A549 (cell line): ENCODE data around the gene ZNF786. TPM values are rescaled to one million over a fixed set of nuclear protein-coding genes. Genes with fewer than 3 reads are reported as not detected.
"Not testable (repeated sequence)": the region's sequence is repeated elsewhere in the genome, so short reads cannot be mapped to it uniquely, and the experiment has no call there.

ENCODE experiments used
- ATAC-seq, 2 experiments: fragments of 200-7000 bp in 1 of 2; fragments of >200 bp in 1 of 2; cut with Nextera tagmentation in 1 of 2; cut with Tn5 transposase in 1 of 2; 3 replicates each; pipeline versions ENCODE4 v1.8.0 to v1.9.1; 2018 to 2020; ENCODE audit warnings: mild to moderate bottlenecking in 1 of 2, moderate library complexity in 1 of 2
- CTCF ChIA-PET: fragments of 300-600 bp; sonication (Branson Sonifier 250); formaldehyde crosslinking; extraction: SDS; loops from one replicate; lab custom pipeline; 2021; ENCODE audit warnings: antibody characterized with exemption, inconsistent platforms; lab: Yijun Ruan, JAX
- POLR2A ChIA-PET: fragments of 350-600 bp; formaldehyde crosslinking; extraction: SDS; loops from one replicate; lab custom pipeline; 2021; ENCODE audit warnings: antibody characterized with exemption, inconsistent platforms; lab: Yijun Ruan, JAX
- DNase-seq, 2 experiments: peaks; one replicate each; pipeline versions ENCODE4 v3.0.0 to v3.0.0-alpha.2; 2011 to 2016; ENCODE audit warnings: low read depth in 1 of 2, low spot score in 1 of 2
- FAIRE-seq: peaks from 2 replicates; lab custom pipeline; 2011; peaks lifted over from hg19 to GRCh38; lab: Jason Lieb, UNC
- H3K27ac ChIP-seq, 2 experiments: fragments of >200 bp; sonication (Bioruptor Twin); formaldehyde crosslinking; 3 replicates each; pipeline ENCODE4 v1.5.1; 2016 to 2017
- H3K4me1 ChIP-seq: fragments of >200 bp; sonication (Bioruptor Twin); formaldehyde crosslinking; 3 replicates; pipeline ENCODE4 v1.6.1; 2016
- H3K4me2 ChIP-seq: fragments of >200 bp; sonication (Bioruptor Twin); formaldehyde crosslinking; 3 replicates; pipeline ENCODE4 v1.6.1; 2016
- H3K4me3 ChIP-seq: fragments of >200 bp; sonication (Bioruptor Twin); formaldehyde crosslinking; 3 replicates; pipeline ENCODE4 v1.5.1; 2016
- H3K9me3 ChIP-seq: fragments of >200 bp; sonication (Bioruptor Twin); formaldehyde crosslinking; 3 replicates; pipeline ENCODE4 v1.6.1; 2016
- ATOH8 ChIP-seq: fragments of 250-450 bp; sonication (Bioruptor Pico); IDR thresholded peaks from 2 replicates; pipeline ENCODE4 v1.5.0; 2020; ENCODE audit warnings: low read depth, mild to moderate bottlenecking, moderate library complexity
- CBX2 ChIP-seq: fragments of 200-600 bp; sonication (generic); IDR thresholded peaks from 2 replicates; pipeline ENCODE4 v1.6.1; 2016; ENCODE audit warnings: low read depth, mild to moderate bottlenecking, borderline replicate concordance
- CBX8 ChIP-seq: fragments of 200-600 bp; sonication (generic); IDR thresholded peaks from 2 replicates; pipeline ENCODE4 v1.6.1; 2016
- CHD2 ChIP-seq: fragments of 150-350 bp; IDR thresholded peaks from 2 replicates; pipeline ENCODE4 v1.6.1; 2014; ENCODE audit warnings: low read length; ENCODE audit not compliant: partially characterized antibody
- CHD4 ChIP-seq: fragments of 200-600 bp; sonication (generic); IDR thresholded peaks from 2 replicates; pipeline ENCODE4 v1.6.1; 2016; ENCODE audit warnings: antibody characterized with exemption, mild to moderate bottlenecking, borderline replicate concordance
- E2F6 ChIP-seq: IDR thresholded peaks from 2 replicates; pipeline ENCODE4 v1.6.1; 2012; ENCODE audit warnings: low read depth, borderline replicate concordance
- ELK1 ChIP-seq: fragments of 150-350 bp; IDR thresholded peaks from 2 replicates; pipeline ENCODE4 v1.6.1; 2014; ENCODE audit warnings: low read depth, mild to moderate bottlenecking, low read length
- ESRRA ChIP-seq: fragments of 150-350 bp; IDR thresholded peaks from 2 replicates; pipeline ENCODE4 v1.6.1; 2014; ENCODE audit warnings: mild to moderate bottlenecking, low read length, borderline replicate concordance
- FOSB ChIP-seq: fragments of 250-450 bp; sonication (Bioruptor Pico); IDR thresholded peaks from 2 replicates; pipeline ENCODE4 v1.5.0; 2020; ENCODE audit warnings: mild to moderate bottlenecking, moderate library complexity
- FOSL2 ChIP-seq, 2 experiments: fragments of 450-650 bp in 1 of 2; fragments of >200 bp in 1 of 2; sonication (Bioruptor Twin) in 1 of 2; formaldehyde crosslinking; IDR thresholded peaks; 2 replicates each; pipeline versions ENCODE4 v1.5.0 to v1.6.1; 2016 to 2020; ENCODE audit warnings: mild to moderate bottlenecking in 1 of 2, moderate library complexity in 1 of 2
- HEYL ChIP-seq: fragments of 250-450 bp; sonication (Bioruptor Pico); IDR thresholded peaks from 2 replicates; pipeline ENCODE4 v1.8.0; 2021; ENCODE audit warnings: mild to moderate bottlenecking, moderate library complexity
- HOXA7 ChIP-seq: fragments of 250-450 bp; sonication (Bioruptor Pico); IDR thresholded peaks from 2 replicates; pipeline ENCODE4 v1.5.0; 2020; ENCODE audit warnings: mild to moderate bottlenecking, moderate library complexity
- JUN ChIP-seq, 2 experiments: fragments of >200 bp; sonication (Bioruptor Twin); formaldehyde crosslinking; IDR thresholded peaks; 2 replicates in 1 of 2; 3 replicates in 1 of 2; pipeline ENCODE4 v1.6.1; 2016 to 2017
- JUNB ChIP-seq: fragments of >200 bp; sonication (Bioruptor Twin); formaldehyde crosslinking; IDR thresholded peaks from 2 replicates; pipeline ENCODE4 v1.6.1; 2016
- KDM5A ChIP-seq: fragments of 200-600 bp; sonication (generic); IDR thresholded peaks from 2 replicates; pipeline ENCODE4 v1.6.1; 2016; ENCODE audit warnings: antibody characterized with exemption, mild to moderate bottlenecking
- MAFK ChIP-seq: fragments of 450-650 bp; IDR thresholded peaks from 2 replicates; pipeline ENCODE4 v1.6.1; 2014; ENCODE audit not compliant: partially characterized antibody
- MAX ChIP-seq: IDR thresholded peaks from 2 replicates; pipeline ENCODE4 v1.6.1; 2012
- NFE2L2 ChIP-seq: fragments of 150-350 bp; conservative IDR thresholded peaks from 2 replicates; pipeline ENCODE4 v1.6.1; 2014; ENCODE audit warnings: low read length
- NPAS2 ChIP-seq: fragments of 250-450 bp; sonication (Bioruptor Pico); IDR thresholded peaks from 2 replicates; pipeline ENCODE4 v1.8.0; 2022; ENCODE audit warnings: mild to moderate bottlenecking, moderate library complexity, borderline replicate concordance
- NR3C1 ChIP-seq: fragments of >200 bp; sonication (Bioruptor Twin); formaldehyde crosslinking; IDR thresholded peaks from 3 replicates; pipeline ENCODE4 v1.6.1; 2017
- PBX3 ChIP-seq: IDR thresholded peaks from 2 replicates; pipeline ENCODE4 v1.6.1; 2012
- PHF8 ChIP-seq: fragments of 200-600 bp; sonication (generic); IDR thresholded peaks from 2 replicates; pipeline ENCODE4 v1.6.1; 2016; ENCODE audit warnings: low read depth, mild to moderate bottlenecking, antibody characterized with exemption, moderate library complexity, borderline replicate concordance
- POLR2A ChIP-seq: IDR thresholded peaks from 2 replicates; pipeline ENCODE4 v1.6.1; 2012; ENCODE audit warnings: mild to moderate bottlenecking, low read length
- RAD21 ChIP-seq, 2 experiments: fragments of >200 bp in 1 of 2; sonication (Bioruptor Twin) in 1 of 2; formaldehyde crosslinking in 1 of 2; IDR thresholded peaks in 1 of 2; conservative IDR thresholded peaks in 1 of 2; 2 replicates in 1 of 2; 3 replicates in 1 of 2; pipeline ENCODE4 v1.6.1; 2012 to 2018; ENCODE audit warnings: inconsistent platforms in 1 of 2
- RARB ChIP-seq: fragments of 250-450 bp; sonication (Bioruptor Pico); IDR thresholded peaks from 2 replicates; pipeline ENCODE4 v1.8.0; 2021; ENCODE audit warnings: mild to moderate bottlenecking, moderate library complexity
- RNF2 ChIP-seq: fragments of 200-600 bp; sonication (generic); IDR thresholded peaks from 2 replicates; pipeline ENCODE4 v1.6.1; 2016; ENCODE audit warnings: low read depth, mild to moderate bottlenecking, antibody characterized with exemption, moderate library complexity, borderline replicate concordance
- TP53 ChIP-seq: fragments of 250-450 bp; sonication (Bioruptor Pico); IDR thresholded peaks from 2 replicates; pipeline ENCODE4 v1.5.0; 2021; ENCODE audit warnings: mild to moderate bottlenecking, moderate library complexity
- ZFP36 ChIP-seq: fragments of 450-650 bp; IDR thresholded peaks from 2 replicates; pipeline ENCODE4 v1.6.1; 2014; ENCODE audit warnings: borderline replicate concordance; ENCODE audit not compliant: partially characterized antibody
- WGBS: methylation state at CpG from one replicate; pipeline ENCODE4 v1.1.6; 2017; ENCODE audit errors: missing lambda C conversion rate; 5-methylcytosine and 5-hydroxymethylcytosine counted together
- polyA plus RNA-seq, 4 experiments: library from polyadenylated mRNA; depleted of rRNA in 3 of 4; stranded (reverse); fragments of >200 nt; fragmentation: RNase III in 1 of 4; extraction: RNeasy Plus Mini Kit Qiagen cat#74134 plus additional on column Dnase treatment in 1 of 4; gene quantifications; 2 replicates in 3 of 4; 3 replicates in 1 of 4; pipeline ENCODE4 v1.2.3, GENCODE V29; 2011 to 2017

The ZNF786 gene
- polyA plus RNA-seq, 2 of the 4 experiments (the other 2 are of a cell fraction) = 4.6 to 4.9 TPM

GRCh38 chr7:149093228-149093627 lies 2.7 kb upstream of the ZNF786 start:
- CTCF ChIA-PET = interaction anchor here (0.9 to 1.2 kb wide), 2 partner anchors 54 to 88 kb away, joined by 3 to 5 read pairs; partner anchors contain the start of gene ZNF398

GRCh38 chr7:149092244-149092643 lies 1.7 kb upstream of the ZNF786 start:
- H3K27ac ChIP-seq, ATAC-seq, H3K4me1 ChIP-seq, H3K9me3 ChIP-seq, DNase-seq, H3K4me2 ChIP-seq, H3K4me3 ChIP-seq, POLR2A ChIA-PET, FAIRE-seq: not testable (repeated sequence)
- CTCF ChIA-PET = interaction anchor here (0.7 to 1.2 kb wide), 2 partner anchors 19 to 55 kb away, joined by 3 read pairs; partner anchors contain the start of gene ZNF398
- WGBS = 96% methylated on average over 18 of the region's 20 CpGs

More at GRCh38 chr7:149093228-149093627, 2.7 kb upstream of the ZNF786 start:
- no peak for DNase-seq
- no peak overlapping the region for H3K27ac ChIP-seq
- POLR2A ChIA-PET = interaction anchor here (1.2 kb wide), 1 partner anchor 33 kb away, joined by 3 read pairs; the partner anchor contains the start of gene ZNF425
- H3K4me3 ChIP-seq = no peak overlapping the region
- WGBS = 76% methylated on average over 4 of the region's 4 CpGs
- H3K4me2 ChIP-seq = no peak overlapping the region
- FAIRE-seq = no peak
- H3K9me3 ChIP-seq = no peaks in the 10 kb centered on the region
- peaks cover 5% of the 10 kb centered on the region; the same call in 1 of the 3 replicates for H3K4me1 ChIP-seq
- TF ChIP-seq MAX (no peak), JUN (IDR thresholded peaks at IDR 0.05) (no peak), FOSB (CRISPR knock-in tag) (no peak), CHD2 (no peak), ZFP36 (no peak), TP53 (CRISPR knock-in tag) (no peak), ESRRA (no peak), NPAS2 (CRISPR knock-in tag) (no peak), RARB (CRISPR knock-in tag) (no peak), FOSL2 (IDR thresholded peaks at IDR 0.05) (no peak), FOSL2 (CRISPR knock-in tag; IDR thresholded peaks at IDR 0.05) (no peak), CHD4 (no peak), HEYL (CRISPR knock-in tag) (no peak), HOXA7 (no peak), ATOH8 (no peak), RAD21 (conservative IDR thresholded peaks at IDR 0.05 in 1 of 2, IDR thresholded peaks at IDR 0.05 in 1 of 2) (no peak), KDM5A (no peak), CBX2 (no peak), POLR2A (no peak), CBX8 (no peak)
- ATAC-seq = no peak

GRCh38 chr7:149087376-149087775 lies 3.1 kb downstream of the ZNF786 start:
- no peak overlapping the region for H3K4me3 ChIP-seq
- WGBS = 94% methylated on average over 6 of the region's 6 CpGs
- peaks cover 8% of the 10 kb centered on the region; the same call in 2 of the 3 replicates for H3K9me3 ChIP-seq
- peaks cover 5% of the 10 kb centered on the region; the same call in 1 of the 3 replicates for H3K4me1 ChIP-seq
- DNase-seq = no peak
- ATAC-seq = no peak
- H3K27ac ChIP-seq = no peak overlapping the region
- H3K4me2 ChIP-seq = no peak overlapping the region
- POLR2A ChIA-PET = no interaction called here
- FAIRE-seq = no peak
- no peak for TF ChIP-seq JUNB
- CTCF ChIA-PET = interaction anchor here (0.6 to 2.4 kb wide), 6 partner anchors 16 to 572 kb away, joined by 3 to 9 read pairs (median 3); no protein-coding TSS in a partner anchor

GRCh38 chr7:149085866-149086265 lies 4.7 kb downstream of the ZNF786 start:
- no peak for FAIRE-seq
- CTCF ChIA-PET = interaction anchor here (1.6 to 3.1 kb wide), 3 partner anchors 9 to 21 kb away, joined by 3 to 27 read pairs (median 9); no protein-coding TSS in a partner anchor
- POLR2A ChIA-PET = no interaction called here
- TF ChIP-seq PBX3 = no peak
- no peak for TF ChIP-seq JUNB
- no peak for TF ChIP-seq ESRRA
- no peak for TF ChIP-seq E2F6
- TF ChIP-seq NR3C1 = no peak
- no peak for TF ChIP-seq NFE2L2
- no peak for TF ChIP-seq KDM5A
- no peak for TF ChIP-seq TP53 (CRISPR knock-in tag)
- no peak for TF ChIP-seq ELK1
- no peak for TF ChIP-seq RARB (CRISPR knock-in tag)
- TF ChIP-seq RNF2 = no peak
- TF ChIP-seq MAFK = no peak
- TF ChIP-seq PHF8 = no peak

More at GRCh38 chr7:149085866-149086265, 4.7 kb downstream of the ZNF786 start:
- Histone ChIP-seq H3K27ac (no peak overlapping the region), H3K4me2 (no peak overlapping the region), H3K4me1 (peaks cover 5% of the 10 kb centered on the region; the same call in 1 of the 3 replicates), H3K4me3 (no peak overlapping the region), H3K9me3 (peaks cover 8% of the 10 kb centered on the region; the same call in 2 of the 3 replicates)
- DNase-seq (no peak), ATAC-seq (no peak)
- WGBS = 85% methylated on average over 1 of the region's 1 CpG
